ENCODE results near the gene SPAG16.

SPAG16 gene

DNA sequence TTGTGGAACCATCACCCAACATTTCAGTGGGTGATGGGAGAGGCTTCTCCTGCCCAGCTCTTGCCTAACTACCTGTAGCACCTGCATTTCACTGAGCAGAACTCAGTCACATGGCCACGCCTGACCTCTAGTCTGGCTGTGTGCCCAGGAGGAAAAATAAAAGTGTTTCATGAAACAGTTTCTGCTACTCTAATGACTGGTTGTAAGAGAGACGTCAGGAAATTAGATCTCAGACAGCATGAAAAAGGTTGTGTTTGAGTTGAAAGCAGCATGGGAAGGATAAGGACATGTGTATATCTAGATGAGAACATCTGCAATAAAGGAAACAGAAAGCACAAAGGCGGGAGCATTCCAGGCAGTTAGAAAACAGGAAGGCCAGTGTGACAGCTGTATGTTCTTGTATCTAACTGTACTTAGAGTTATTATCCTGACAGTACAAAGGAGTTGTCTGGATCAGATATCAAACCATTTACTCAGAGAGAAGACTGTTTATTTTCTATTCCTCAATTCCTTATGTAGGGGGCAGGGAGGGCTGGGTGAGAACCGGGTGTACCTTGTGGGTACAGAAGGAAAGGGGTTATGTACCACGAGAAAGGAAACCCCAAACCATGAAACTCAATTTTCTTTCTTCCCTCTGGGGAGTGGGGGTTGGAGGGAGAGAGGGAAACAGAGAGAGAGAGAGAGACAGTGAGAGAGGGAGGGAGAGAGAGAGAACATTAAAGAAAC is 819.2 kb downstream of the SPAG16 start:
- DNase-seq, result no peak

DNA sequence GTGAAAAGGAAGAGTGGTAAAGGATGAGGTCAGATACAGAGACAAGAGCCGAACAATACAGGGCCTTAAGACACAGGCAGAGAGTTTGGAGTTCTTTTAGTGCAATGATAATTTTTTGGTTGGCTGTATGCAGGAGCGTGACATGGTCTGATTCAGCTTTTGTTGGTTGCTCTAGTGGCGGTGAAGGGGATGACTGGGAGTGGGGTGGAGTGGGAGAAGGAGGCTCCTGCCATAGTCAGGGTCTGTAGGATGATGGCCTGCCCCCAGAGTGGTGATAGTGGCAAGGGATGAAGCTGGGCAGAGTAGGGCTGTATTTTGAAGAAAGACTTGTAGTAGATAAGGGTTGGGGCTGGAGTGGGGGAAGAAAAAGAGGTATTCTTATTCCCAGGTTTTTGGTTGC is 820.0 kb downstream of the SPAG16 start:
- DNase-seq, result no peak

DNA sequence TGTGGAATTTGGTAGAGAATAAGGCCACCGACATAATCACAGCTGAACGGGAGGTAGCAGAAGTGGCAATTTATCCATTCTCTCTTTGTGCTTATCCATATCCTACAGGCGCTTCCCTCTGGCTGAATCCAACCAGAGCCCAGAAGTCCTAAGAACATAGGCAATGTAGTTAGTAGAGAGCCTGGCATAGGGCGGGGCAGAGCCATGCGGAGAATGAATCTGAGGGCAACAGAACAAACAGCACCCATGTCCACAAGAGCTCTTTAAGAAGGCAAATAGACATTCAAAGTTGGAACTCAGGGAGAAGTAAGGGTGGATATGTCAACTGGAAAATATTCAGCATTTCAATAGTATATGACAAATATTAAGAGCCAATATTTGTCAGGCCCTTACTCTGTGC is 820.7 kb downstream of the SPAG16 start:
- DNase-seq, result no peak

DNA sequence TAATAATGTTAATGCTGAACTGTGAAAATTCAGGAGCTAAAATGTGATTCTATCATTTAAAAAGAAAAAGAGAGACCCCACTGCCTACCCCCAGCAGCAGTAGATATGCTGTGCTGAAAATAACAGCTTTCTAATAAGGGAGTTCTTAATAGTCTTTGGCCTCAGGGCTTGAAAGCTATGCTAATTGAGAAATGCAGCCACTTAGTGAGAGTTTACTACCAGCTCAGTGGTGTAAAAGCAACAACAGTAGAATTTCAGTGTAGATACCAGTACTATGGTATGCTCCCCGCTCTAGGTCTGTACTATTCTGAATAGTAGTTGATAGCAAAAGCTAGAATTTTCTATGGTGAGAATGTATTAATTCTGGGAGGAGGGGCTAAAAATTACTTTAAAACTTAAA is 823.5 kb downstream of the SPAG16 start:
- DNase-seq, result no peak

DNA sequence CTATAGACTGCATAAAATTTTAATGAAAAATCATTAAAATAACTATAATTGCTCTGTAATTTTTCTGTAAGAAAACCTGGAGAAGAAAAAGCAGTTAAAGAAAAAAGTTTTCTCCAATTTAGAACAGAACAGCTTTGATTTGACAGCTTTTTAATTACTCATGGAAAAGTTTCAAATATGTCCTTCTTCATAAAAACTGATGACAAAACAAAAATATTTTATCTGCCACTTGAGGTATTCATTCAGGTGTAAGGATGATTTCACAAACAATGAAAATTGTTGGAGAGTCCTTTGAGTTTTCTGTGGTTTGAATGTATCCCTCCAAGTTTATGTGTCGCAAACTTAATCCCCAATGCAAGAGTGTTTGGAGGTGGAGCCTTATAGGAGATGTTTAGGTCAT is 824.3 kb downstream of the SPAG16 start:
- DNase-seq, result no peak

DNA sequence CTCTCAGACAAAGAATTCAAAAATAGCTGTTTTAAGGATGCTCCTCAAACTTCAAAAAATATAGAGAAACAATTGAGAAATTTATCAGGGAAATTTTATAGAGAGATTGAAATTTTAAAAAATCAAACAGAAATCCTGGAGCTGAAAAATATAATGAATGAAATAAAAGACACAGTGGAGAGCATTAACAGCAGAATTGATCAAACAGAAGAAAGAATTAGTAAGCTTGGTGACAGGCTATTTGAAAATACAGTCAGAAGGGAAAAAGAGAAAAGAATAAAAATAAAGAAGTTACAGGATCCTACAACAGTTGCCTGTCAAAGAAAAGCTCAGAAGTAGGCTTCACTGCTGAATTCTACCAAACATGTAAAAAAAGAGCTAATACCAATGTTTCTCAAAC is 832.8 kb downstream of the SPAG16 start:
- DNase-seq, result no peak

DNA sequence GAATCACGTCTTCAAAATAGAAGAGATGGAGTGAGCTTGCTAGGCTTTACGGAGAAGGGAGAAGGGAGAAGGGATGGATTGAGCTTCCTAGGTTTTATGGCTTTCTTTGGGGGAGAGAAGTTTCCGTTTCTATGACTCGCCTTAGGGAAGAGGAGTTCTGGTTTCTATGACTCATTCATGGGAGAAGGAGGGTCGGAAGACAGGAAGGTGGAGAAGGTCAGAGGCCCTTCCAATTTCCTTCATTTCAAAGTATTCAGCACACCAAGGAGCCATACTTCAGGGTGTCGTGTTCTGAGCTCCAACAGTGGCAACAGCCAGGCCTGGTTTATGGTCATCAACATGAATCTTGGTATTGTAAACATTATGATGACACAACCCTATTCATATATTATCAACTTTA is 841.9 kb downstream of the SPAG16 start:
- no peak for DNase-seq

DNA sequence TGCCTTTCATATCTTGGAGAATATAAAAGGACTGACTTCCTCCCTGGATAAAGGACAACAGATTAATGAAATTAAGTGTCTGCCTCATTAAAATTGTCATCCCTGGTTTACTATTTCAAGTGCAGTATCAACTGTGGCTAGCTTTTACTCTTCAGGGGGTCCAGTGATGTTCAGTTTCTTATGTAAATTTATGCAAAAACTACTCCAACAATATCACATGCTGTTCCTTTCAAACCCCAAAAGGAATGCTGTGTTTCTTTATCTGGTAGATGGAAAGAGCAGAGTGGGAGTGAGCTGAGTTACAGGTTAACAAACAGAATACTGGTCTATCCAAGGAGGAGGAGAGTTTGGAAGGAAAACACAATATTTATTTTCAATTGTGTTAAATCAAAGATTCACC is 842.9 kb downstream of the SPAG16 start:
- DNase-seq, result no peak

DNA sequence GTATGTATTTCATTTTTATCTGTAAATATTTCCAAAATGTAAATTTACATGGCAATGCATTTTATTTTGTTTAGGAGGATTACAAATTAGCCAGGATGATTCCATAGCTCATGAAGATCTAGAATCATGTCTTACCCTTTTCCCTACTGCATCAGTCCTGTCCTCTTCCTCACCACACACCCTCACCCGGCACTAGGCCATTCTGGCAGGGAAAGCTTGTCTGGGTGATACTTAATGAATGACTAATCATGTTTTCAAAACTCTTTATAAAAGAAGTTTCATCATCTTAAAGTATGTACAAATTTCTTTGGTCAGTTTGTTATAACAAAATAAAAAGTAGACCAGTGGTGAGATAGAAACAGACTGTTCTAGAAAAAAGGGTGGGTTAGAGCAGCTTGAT is 843.3 kb downstream of the SPAG16 start:
- DNase-seq, result no peak

DNA sequence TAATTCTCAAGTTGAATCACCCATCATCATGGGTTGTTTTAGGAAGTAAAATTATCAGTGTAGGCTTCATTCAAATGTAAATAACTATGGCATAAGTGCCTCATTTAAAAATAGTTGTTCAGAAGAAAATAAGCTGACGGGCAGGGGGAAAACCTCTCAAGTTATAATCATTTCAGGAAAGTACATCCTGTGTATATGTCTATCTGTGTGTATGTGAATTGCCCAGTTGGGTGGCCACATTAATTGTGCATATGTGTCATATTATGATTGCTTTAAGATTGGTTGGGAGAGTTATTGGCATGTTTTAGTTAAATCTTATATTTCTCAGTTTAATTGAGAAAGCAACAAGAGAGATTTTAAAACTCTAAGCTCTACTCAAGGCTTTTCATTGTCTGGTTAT is 843.8 kb downstream of the SPAG16 start:
- no peak for DNase-seq

DNA sequence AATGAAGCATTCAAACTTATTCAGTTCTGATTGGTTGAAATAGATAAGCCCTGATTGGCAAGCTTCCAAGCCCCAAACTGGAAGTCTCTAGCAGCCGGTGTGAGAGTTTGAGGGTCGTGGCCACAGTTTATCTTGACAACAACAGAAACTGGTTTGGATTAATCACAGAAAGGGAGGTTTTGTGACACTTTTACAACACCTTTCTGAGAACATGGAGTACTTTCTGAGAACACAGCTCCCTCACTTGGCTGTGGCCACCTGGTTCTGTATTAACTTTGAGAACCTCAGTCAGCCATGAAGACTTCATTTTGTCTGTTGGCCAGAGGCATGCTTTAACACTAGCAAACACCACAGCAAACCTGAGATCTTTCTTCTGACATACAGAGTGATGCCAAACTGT is 845.9 kb downstream of the SPAG16 start:
- no peak for DNase-seq

DNA sequence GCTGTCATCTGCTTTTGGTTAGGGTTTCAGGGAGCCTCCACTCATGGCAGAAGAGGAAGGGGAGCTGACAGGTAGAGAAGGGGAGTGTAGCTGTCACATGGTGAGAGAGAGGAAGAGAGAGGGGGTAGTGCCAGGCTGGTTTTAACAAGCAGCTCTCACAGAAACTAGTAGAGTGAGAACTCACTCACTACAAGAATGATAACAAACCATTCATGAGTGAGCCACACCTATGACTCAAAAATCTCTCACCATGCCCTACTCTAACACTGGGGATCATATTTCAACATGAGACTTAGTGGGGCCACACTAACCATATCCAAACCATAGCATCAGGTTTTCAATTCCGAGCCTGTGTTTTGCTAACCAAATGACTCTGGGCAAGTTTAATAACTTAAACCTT is 851.7 kb downstream of the SPAG16 start:
- DNase-seq, result no peak

DNA sequence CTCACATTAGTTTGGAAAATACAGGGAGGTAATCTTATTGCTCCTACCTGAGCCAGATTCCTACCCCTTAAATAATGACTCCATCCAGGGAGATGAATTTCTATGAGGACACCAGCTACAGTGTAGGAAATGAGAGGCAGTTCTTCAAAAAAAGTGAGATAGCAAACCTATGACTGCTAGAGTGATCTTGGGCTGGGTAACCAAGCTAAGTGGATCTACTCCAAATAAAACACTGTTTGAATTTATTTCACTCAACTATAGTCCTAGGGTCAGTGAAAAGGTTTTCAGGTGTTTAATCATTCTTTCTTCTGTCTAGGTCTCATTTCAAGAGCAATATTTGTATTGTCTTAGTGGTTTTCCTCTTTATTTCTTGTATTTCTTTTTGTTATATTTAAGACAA is 854.5 kb downstream of the SPAG16 start:
- no peak for DNase-seq

DNA sequence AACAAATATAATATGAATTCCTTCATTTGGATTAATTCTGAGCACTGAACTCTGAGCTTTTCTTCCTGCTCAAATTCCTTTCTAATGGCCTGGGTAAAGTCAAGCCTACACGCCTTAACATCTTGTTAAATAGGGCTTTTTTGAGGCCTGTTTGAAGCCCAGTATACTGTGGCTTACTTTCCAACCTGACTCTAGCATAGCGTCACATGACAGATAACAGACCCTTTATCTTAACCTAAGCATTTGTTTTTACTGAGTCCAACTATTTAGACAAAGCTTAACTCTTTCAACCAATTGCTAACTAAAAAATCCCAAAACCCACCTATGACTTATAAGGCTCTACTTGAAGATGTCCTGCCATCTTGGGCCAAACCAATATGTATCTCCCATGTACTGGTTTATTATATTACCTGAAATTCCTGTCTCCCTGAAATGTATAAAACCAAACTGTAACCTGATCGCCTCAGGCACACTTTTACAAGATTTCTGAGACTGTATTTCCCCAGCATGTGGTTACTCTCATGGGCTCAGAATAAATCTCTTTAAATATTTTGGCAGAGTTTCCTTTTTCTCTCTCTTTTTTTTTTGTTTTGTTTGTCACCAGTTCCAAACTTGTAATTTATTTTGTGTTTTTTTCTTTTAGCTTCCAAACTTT is 855.5 kb downstream of the SPAG16 start:
- DNase-seq, result no peak

DNA sequence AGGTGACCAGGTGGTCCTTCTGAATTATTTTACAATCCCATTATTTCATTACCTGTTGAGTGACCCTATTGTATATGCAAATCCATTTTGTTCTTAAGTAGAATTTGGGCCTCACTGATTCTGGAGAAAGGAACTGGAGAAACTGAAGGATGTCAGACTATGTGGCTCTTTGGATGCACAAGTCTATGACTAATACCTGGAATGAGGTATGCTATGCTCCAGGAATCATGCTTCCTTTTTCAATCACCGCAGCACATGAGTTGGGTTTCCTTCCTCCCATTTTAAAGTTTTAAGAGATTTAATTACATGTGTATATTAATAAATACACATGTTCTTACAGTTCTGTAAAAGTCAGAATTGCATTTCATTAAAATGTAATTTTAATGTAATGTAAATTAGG is 872.7 kb downstream of the SPAG16 start:
- DNase-seq, result no peak

DNA sequence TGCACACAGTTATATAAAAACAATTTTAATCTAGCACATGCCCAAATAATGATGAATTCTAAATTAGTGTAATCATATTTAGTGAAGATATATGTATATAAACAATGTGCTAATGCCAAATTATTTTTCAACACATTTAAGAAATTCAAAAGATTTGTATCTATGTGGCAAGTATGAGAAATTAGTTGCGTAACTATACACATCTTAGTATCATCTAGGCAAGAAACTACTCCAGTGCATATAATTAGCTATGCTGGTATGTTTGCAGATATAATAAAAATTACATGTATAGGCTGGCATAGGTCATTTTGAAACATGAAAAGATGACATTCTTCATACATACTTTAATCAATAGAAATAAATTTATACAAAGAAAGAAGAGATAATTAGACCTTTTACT is 874.6 kb downstream of the SPAG16 start:
- no peak for DNase-seq

DNA sequence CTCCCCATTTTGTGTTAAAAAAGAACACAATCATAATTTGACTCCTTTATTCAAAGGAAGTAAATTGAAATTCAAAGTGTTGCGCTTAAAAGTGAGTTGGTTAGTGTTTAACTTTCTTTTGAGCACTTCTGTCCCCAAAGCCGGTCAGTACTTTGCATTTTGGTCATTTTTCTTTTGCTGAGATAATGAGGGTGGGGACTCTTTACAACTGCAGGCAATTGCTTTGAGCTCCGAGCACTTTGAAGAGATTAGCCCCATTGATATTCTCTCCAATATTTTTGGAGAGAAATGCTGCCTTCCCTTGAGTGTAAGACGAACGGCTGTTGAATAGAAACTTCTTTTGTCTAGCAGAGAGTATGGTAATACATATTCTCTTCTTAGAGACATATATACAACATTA is 885.0 kb downstream of the SPAG16 start:
- DNase-seq, result no peak

DNA sequence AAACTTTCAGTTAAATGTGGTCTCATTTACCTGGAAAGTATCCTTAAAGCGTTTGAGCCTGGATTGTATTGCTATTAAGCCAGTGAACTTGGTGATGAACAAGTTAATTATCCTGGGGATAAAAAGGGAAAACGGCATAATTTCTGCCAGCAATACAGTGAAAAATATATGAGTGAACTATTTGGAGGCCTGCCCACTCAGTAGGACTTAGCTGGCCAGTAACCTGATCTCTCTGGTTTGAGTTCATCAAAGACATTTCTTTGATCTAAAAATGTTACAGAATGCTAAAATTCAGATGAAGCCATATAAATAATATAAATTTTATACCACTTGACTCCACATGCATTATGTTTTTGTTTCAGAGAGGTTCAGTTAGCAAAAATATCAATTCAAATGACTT is 885.5 kb downstream of the SPAG16 start:
- DNase-seq, result no peak

DNA sequence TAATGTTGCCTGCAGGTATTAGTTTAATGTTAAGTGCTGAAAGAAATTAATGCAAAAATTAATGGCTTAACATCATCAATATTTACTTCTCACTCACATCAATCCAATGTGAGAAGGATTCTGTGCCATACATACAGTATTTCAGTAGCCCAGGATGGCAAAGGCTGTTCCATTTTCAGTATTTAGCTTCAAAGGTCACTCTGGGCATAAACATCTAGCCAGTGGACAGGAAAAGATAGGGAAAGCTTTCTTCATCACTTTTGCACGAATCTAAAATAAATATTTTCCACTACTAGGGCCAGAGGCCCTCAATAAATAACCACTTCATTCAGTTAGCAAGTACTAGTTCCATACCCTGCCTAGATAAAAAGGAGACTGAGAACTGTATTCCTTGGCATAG is 890.3 kb downstream of the SPAG16 start:
- DNase-seq, result no peak

DNA sequence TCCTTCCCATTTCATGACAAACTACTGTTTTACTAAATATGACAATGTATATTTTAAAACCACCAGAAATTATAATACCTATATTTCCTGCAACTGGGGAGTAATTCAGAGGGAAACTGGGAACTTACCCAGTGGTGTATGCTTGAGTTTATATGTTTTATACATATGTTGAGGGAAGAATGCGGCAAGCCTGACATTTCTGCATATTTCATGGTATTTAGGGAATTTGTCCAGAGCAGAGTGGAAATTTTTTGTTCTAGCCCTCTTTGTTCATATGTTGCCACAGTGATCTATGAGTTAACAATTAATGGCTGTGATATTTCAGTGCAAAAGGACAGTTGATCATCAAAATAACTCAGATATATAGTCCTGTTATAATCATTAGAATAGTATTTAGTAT is 895.8 kb downstream of the SPAG16 start:
- no peak for DNase-seq

DNA sequence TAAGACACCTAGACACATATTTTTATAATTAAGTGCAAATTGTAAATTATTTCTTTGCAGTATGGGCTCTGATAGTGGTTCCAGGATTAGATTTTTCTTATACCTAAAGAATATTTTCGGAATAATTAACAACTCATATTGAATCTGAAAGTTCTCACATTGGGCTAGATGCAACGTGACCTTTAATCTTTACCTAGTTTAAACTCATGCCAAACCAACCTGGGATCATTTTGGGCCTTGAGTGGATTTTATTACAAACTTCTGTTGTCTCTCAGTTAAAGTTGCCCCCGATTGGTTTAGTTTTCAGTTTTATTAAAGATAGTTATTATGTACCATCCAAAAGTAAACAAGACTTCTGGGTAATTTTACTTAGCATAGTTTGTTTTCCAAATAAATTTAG is 896.4 kb downstream of the SPAG16 start:
- no peak for DNase-seq

DNA sequence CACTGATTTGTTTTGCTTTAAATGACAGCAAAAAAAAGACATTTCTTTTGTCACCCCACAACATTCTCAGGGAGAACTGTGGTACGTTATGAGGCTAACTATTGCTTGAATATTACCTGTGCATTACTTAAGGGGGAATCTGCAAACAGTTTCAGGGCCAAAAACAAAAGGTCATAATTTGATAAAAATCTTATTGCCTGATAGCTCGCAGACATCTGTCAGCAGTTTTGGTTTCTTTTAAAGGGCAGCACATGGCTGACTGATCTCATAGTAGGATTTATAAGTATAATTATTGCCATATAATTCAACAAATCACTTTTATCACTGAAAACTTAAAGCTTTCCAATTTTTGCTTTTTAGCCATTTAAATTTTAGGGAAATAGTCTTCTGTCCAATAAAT is 900.2 kb downstream of the SPAG16 start:
- DNase-seq, result no peak

DNA sequence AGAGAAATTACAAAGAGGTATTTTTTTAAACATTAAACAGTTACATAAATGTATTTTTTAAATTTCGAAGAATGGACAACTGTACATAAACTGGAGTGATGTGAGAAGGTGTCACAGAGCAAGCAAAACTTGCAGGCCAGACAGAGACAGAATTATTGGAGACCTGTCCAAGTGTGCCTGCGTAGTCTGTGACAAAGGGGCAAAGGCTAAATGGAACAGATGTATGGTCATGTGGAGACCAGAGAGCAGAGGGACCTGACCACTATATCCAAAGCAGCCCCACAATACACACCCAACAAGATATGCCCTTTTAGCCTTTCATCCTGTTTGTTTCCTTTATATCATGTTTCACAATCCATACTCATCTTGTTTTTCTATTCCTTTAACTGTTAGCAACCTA is 901.3 kb downstream of the SPAG16 start:
- DNase-seq, result no peak

DNA sequence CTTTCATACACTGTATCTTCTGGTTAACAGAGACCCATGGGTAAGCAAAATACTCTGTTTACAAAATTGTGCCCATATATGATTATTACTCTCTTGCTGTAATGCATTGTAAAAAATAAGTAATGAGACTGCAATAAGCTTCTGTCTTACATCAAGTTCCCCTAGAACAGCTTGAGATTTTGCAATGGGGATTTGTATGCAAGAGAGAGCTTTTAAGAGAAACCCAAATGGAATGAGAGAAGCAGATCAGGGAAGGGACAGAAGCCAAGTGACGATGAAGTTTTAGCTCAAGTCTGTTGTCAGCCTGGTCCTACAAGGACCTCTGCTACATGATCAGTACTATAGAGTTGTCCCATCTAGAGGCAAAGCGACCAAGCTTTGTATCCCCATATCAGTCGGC is 908.4 kb downstream of the SPAG16 start:
- DNase-seq, result no peak

DNA sequence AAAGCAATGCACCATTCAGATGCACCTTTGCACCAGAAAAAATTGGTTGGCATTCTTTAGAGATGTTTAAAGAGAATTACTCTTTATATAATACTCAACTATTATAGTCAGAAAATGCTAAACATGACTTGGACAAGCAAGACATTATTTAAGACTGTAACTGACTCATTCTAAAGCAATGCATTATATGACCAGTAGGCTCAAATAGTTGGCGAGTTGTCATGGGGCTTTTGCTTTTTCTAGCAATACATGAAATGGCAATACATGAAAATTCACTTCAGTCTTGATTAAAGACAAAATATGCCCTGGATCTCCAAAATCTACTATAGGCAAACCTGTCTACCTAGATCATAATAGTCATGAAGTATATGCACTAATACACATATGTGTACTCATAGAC is 909.7 kb downstream of the SPAG16 start:
- no peak for DNase-seq
